ENCODE results near the gene FXR1.

FXR1 gene

GRCh38 chr3:181006541-181006940 is 94.1 kb downstream of the FXR1 start:
- DNase-seq (ENCODE audit: insufficient read length, low spot score) (no peak), FAIRE-seq (no peak)
- TF ChIP-seq CTCF (IDR thresholded peaks at IDR 0.05; ENCODE audit: insufficient read depth, missing control alignments), result no peak

DNA sequence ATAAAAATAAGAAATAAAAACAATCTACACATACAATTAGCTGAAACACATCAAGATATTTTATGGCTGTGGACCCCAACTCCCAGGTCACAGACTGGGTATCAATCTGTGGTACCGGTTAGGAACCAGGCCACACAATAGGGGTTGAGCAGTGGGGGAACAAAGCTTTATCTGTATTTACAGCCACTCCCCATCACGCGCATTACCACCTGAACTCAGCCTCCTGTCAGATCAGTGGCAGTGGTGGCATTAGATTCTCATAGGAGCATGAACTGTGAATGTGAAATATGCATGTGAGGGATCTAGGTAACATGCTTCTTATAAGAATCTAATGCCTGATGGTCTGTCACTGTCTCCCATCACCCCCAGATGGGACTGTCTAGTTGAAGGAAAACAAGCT is 94.8 kb downstream of the FXR1 start:
- no peak for FAIRE-seq
- TF ChIP-seq CTCF (IDR thresholded peaks at IDR 0.05; ENCODE audit: insufficient read depth, missing control alignments), result no peak
- no peak for DNase-seq (ENCODE audit: insufficient read length, low spot score)

GRCh38 chr3:181008796-181009195 is 96.3 kb downstream of the FXR1 start:
- DNase-seq (ENCODE audit: insufficient read length, low spot score) (no peak), FAIRE-seq (no peak)
- TF ChIP-seq CTCF (IDR thresholded peaks at IDR 0.05; ENCODE audit: insufficient read depth, missing control alignments), result no peak

DNA sequence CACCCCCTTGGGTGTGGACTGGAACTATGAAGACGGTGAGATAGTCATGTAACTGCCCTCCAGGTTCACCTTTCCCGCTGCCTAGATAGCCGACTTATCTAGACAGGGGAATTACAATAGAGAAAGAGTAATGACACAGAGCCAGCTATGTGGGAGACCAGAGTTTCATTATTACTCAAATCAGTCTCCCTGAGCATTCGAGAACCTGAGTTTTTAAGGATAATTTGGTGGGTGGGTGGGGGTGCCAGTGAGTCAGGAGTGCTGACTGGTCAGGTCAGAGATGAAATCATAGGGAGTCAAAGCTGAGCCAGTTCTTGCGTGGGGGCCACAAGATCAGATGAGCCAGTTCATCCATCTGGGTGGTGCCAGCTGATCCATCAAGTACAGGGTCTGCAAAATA is 96.8 kb downstream of the FXR1 start:
- FAIRE-seq (no peak), DNase-seq (ENCODE audit: insufficient read length, low spot score) (no peak)
- TF ChIP-seq CTCF (IDR thresholded peaks at IDR 0.05; ENCODE audit: insufficient read depth, missing control alignments), result no peak

DNA sequence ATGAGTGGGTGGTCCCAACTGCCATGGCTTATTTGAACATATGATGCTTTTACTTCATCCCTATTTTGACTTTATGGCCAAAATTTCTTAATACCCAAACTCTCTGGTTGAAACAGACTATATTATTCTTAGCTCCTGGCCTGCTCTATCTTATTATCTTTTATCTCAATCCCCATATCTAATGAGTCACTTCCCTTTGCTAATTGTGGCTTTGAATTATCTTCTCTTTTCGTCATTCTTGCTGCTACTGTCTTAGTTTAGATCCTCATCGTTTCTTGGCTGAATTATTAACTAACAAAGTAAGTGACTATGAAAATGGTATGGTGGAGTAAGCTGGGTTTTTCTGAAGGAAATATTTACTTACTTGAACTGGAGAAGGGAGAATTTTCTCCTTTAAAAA is 105.2 kb downstream of the FXR1 start:
- DNase-seq (ENCODE audit: insufficient read length, low spot score) (no peak), FAIRE-seq (no peak)
- no peak for TF ChIP-seq CTCF (IDR thresholded peaks at IDR 0.05; ENCODE audit: insufficient read depth, missing control alignments)

DNA sequence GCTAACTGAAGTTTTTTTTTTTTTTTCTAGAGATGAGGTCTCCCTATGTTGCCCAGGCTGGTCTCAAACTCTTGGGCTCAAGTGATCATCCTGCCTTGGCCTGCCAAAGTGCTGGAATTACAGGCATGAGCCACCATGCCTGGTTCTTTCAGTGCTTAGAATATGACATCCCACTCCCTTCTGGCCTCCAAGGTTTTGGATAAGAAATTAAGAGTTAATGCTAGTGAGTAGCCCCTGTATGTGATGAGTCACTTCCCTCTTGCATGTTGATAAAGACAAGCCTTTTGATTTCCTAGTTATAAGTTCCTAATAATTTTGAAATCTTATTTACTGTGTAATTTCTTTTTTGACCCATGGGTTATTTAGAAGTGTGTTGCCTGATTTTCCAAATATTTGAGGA is 112.7 kb downstream of the FXR1 start:
- FAIRE-seq, result no peak
- TF ChIP-seq CTCF (IDR thresholded peaks at IDR 0.05; ENCODE audit: insufficient read depth, missing control alignments), result no peak

DNA sequence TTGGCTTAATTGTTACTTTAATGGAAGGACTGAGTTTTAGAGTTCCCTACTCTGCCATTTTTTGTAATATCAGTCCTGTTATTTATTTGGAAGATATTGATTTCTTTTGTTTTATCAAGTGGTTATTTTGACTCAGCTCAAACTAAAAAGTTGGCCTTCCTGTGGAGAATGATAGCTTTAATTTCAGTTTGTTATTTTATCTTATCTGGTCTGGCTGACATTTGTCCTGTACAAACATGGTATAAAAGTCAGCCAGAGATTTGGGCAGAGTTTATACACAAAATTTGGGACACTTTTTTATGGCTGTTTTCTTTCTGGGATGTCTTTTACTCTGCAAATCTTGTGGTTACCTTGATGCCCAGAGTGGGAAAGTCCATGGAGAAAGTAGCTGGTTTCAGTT is 118.5 kb downstream of the FXR1 start:
- TF ChIP-seq CTCF (IDR thresholded peaks at IDR 0.05; ENCODE audit: insufficient read depth, missing control alignments), result no peak
- no peak for FAIRE-seq
- no peak for DNase-seq (ENCODE audit: insufficient read length, low spot score)

More for the DNA sequence above, 112.7 kb downstream of the FXR1 start:
- DNase-seq (ENCODE audit: insufficient read length, low spot score), result no peak
